ENCODE data around the gene TPSB2.
"Not testable (repeated sequence)": the region's sequence is repeated elsewhere in the genome, so short reads cannot be mapped to it uniquely, and the experiment has no call there.

The TPSB2 gene

GRCh38 chr16:1236659-1237058, 6.7 kb upstream of the TPSB2 start:
- H3K4me1 Mint-ChIP-seq (ENCODE audit: low read depth); H3K27ac Mint-ChIP-seq; H3K27me3 Mint-ChIP-seq; H3K36me3 Mint-ChIP-seq; H3K4me3 Mint-ChIP-seq; H3K9me3 Mint-ChIP-seq (ENCODE audit: low read depth): not testable (repeated sequence)

- H3K9me3 Mint-ChIP-seq (ENCODE audit: low read depth); H3K4me1 Mint-ChIP-seq (ENCODE audit: low read depth); H3K4me3 Mint-ChIP-seq; H3K36me3 Mint-ChIP-seq; H3K27ac Mint-ChIP-seq; H3K27me3 Mint-ChIP-seq: not testable (repeated sequence)
Observed at GRCh38 chr16:1232049-1232748, 2.2 kb upstream of the TPSB2 start.

DNA sequence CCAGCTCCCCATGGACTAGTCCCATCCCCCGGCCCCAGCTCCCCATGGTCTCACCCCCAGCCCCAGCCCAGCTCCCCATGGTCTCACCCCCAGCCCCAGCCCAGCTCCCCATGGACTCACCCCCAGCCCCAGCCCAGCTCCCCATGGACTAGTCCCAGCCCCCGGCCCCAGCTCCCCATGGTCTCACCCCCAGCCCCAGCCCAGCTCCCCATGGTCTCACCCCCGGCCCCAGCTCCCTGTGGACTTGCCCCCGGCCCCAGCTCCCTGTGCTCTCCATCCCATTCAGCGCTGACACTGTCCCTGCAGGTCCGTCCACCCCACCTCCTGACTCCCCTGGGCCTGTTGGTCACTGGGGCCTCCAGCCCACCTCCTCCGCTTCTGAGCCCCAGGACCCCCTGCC, 1.3 kb upstream of the TPSB2 start:
- H3K27me3 Mint-ChIP-seq; H3K4me3 Mint-ChIP-seq; H3K36me3 Mint-ChIP-seq; H3K4me1 Mint-ChIP-seq (ENCODE audit: low read depth); H3K9me3 Mint-ChIP-seq (ENCODE audit: low read depth); H3K27ac Mint-ChIP-seq: not testable (repeated sequence)

DNA sequence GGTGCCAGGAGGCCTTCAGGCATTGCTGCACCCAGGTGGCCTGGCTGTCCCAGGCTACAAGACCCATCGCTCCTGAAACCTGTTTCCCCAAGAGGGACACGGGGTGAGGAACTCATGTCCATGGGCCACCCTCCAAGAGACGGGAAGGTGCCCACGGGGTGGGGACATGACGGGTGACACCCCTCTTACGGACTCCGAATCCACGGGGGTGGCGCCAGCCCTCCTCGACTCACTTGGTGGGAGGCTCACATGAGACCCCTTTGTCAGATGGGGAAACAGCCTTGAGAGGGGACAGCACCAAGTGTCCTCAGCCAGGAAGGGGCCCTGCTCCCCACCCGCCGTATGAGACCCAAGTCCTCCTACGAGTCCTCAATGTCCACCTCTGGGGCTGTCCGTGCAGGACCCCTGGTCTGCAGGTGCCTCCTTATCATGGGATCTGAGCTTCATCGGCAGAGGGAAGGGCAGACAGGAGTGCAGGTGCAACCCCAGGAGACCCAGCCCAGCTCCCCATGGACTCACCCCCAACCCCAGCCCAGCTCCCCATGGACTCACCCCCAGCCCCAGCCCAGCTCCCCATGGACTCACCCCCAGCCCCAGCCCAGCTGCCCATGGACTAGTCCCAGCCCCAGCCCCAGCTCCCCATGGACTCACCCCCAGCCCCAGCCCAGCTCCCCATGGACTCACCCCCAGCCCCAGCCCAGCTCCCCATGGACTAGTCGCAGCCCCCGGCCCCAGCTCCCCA, 658 bp upstream of the TPSB2 start:
- H3K36me3 Mint-ChIP-seq = not testable (repeated sequence)

GRCh38 chr16:1229476-1229875, 508 bp downstream of the TPSB2 start:
- H3K4me1 Mint-ChIP-seq (ENCODE audit: low read depth); H3K9me3 Mint-ChIP-seq (ENCODE audit: low read depth); H3K27me3 Mint-ChIP-seq; H3K27ac Mint-ChIP-seq; H3K36me3 Mint-ChIP-seq; H3K4me3 Mint-ChIP-seq: not testable (repeated sequence)

More for the DNA sequence above, 658 bp upstream of the TPSB2 start:
- not testable (repeated sequence) for H3K4me3 Mint-ChIP-seq; H3K4me1 Mint-ChIP-seq (ENCODE audit: low read depth); H3K9me3 Mint-ChIP-seq (ENCODE audit: low read depth); H3K27me3 Mint-ChIP-seq; H3K27ac Mint-ChIP-seq

DNA sequence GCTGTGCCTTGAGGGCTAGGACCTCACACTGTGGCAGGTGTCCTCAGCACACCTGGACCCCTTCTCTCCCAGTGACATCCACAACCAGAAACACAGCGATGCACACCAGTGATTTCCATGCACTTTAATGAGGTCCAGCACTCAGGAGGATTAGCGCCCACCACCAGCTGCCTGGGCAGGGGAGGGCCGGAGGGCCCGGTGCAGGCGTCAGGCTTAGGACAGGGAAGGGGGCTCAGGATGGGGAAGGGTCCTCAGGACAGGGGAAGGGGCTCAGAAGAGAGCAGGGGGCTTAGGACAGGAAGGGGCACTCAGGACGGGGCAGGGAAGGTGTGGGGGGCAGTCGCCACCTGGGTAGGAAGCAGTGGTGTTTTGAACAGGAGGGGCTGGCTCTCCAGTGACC, 1.8 kb downstream of the TPSB2 start:
- H3K27me3 Mint-ChIP-seq; H3K9me3 Mint-ChIP-seq (ENCODE audit: low read depth); H3K4me1 Mint-ChIP-seq (ENCODE audit: low read depth); H3K4me3 Mint-ChIP-seq; H3K36me3 Mint-ChIP-seq; H3K27ac Mint-ChIP-seq: not testable (repeated sequence)

GRCh38 chr16:1226692-1227091, 3.3 kb downstream of the TPSB2 start:
- not testable (repeated sequence) for H3K36me3 Mint-ChIP-seq; H3K4me3 Mint-ChIP-seq; H3K9me3 Mint-ChIP-seq (ENCODE audit: low read depth); H3K27ac Mint-ChIP-seq; H3K27me3 Mint-ChIP-seq; H3K4me1 Mint-ChIP-seq (ENCODE audit: low read depth)

GRCh38 chr16:1225728-1226311, 4.2 kb downstream of the TPSB2 start:
- not testable (repeated sequence) for H3K27me3 Mint-ChIP-seq; H3K4me1 Mint-ChIP-seq (ENCODE audit: low read depth); H3K9me3 Mint-ChIP-seq (ENCODE audit: low read depth); H3K4me3 Mint-ChIP-seq; H3K36me3 Mint-ChIP-seq; H3K27ac Mint-ChIP-seq

DNA sequence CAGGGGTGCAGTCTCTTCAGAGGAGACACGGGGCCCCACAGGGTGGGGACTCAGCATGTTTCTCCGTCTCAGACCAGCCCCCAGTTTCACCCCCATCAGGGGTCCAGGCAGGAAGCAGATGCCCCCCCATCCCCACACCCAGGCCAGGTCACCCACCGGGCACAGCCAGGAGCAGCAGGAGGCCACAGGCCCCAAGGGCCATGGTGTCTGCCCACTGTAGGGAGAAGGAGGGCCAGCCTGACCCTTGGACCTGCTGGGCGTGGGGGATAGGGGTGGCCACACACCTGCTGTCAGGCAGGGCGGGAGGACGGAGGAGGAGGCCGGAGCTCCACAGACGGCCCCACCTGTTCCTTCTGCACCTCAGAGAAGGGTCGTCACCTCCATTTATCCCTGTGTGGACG, 4.9 kb downstream of the TPSB2 start, which contains the start of gene TPSG1:
TPSG1 (minus strand) TSS at position 218 of the 401 bp plus-strand sequence; CDS start at position 202, 16 bp downstream.
- H3K4me3 Mint-ChIP-seq = no peak within 1 kb of the TSS

GRCh38 chr16:1224558-1224957, 5.4 kb downstream of the TPSB2 start:
- Mint-ChIP-seq H3K27ac (no peak overlapping the region), H3K4me1 (ENCODE audit: low read depth) (no peaks in the 10 kb centered on the region), H3K9me3 (ENCODE audit: low read depth) (no peaks in the 10 kb centered on the region), H3K4me3 (no peak overlapping the region), H3K27me3 (no peaks in the 10 kb centered on the region), H3K36me3 (no peaks in the 10 kb centered on the region)

More for the DNA sequence above, 4.9 kb downstream of the TPSB2 start, which contains the start of gene TPSG1:
- Mint-ChIP-seq H3K36me3 (no peaks in the 10 kb centered on the region), H3K4me1 (ENCODE audit: low read depth) (no peaks in the 10 kb centered on the region), H3K27me3 (no peaks in the 10 kb centered on the region), H3K27ac (no peak within 1 kb of the TSS), H3K9me3 (ENCODE audit: low read depth) (no peaks in the 10 kb centered on the region)

- Mint-ChIP-seq H3K4me1 (ENCODE audit: low read depth) (no peaks in the 10 kb centered on the region), H3K36me3 (no peaks in the 10 kb centered on the region), H3K27me3 (no peaks in the 10 kb centered on the region), H3K9me3 (ENCODE audit: low read depth) (no peaks in the 10 kb centered on the region), H3K4me3 (no peak overlapping the region), H3K27ac (no peak overlapping the region)
Observed at GRCh38 chr16:1223355-1224214, 6.4 kb downstream of the TPSB2 start.

DNA sequence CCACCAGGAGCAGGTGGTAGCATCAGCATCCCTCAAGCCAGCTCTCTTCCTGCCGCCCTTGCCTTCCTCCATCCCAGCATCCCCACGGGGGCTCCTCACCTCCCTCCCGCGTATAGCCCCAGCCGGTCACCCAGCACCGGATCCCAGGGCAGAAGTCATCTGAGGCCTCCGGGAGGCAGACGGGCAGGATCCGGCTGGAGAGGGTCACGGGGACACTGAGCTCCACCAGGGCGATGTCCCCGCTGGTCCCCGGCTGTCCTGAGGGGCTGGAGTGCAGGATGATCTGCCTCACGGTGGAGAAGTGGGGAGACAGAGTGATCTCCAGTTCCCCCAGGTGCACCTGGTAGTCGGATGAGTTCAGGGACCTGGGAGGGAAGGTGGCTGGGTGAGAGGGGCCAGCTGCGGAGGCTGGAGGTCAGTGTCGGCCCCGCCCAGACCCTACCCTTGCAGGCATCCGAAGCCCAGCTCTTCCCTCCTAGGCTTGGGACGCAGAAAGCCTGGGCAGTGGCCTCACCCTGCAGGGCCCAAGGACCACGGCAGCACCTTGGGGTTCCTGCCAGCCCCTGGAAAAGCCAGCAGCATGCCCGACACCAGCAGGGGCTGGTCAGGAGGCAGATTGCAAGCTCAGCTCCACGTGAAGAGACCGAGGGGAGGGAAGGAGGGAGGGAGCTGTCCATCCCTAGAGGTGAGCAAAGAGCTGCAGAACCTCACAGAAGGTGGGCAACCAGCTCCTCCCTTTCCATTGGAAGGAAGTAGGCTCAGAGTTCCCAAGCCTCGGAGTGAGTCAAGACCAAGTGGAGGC, 7.2 kb downstream of the TPSB2 start:
- Mint-ChIP-seq H3K4me3 (no peak overlapping the region), H3K9me3 (ENCODE audit: low read depth) (no peaks in the 10 kb centered on the region), H3K4me1 (ENCODE audit: low read depth) (no peaks in the 10 kb centered on the region), H3K36me3 (no peaks in the 10 kb centered on the region), H3K27ac (no peak overlapping the region), H3K27me3 (no peaks in the 10 kb centered on the region)

DNA sequence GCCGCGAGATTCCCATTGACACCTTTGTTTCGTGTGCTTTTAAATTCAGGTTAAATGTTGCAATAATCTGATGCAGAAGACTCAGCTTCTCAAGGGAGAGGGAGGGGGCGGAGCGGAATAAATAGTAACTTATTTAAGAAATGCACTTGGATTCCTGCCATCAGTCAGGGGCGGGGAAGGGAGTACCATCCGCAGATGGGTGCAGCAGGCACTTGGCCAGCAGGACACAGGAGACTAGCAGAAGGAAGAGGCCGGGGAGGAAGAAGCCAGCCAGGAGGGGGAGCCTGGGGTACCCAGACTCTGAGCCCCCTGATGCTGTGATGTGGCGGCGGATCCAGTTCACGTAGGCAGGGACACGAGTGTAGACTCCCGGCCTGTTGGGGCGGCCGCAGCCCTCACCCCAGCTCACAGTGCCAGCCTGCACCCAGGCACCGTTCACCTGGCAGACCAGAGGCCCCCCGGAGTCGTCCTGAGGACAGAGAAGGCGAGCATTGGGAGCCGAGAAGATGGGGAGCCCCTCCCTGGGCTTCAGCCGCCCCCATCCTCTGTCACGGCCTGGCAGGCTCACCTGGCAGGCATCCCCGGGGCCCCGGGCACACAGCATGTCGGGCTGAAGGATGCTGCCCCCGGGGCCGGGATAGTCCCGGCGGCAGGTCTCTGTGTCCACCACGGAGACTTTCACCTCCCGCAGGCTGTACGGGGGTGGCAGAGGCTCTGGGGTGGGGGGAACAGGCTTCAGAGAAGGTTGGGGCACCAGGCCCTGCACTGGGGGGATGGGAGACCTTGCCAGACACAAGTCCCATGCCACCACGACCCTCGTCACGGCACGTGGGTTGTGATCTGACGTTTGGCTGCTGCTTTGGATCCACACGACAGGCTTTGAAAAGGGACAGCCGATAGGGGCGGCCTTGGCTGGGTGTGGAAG, 8.1 kb downstream of the TPSB2 start:
- no peaks in the 10 kb centered on the region for H3K9me3 Mint-ChIP-seq (ENCODE audit: low read depth)
- H3K4me3 Mint-ChIP-seq = no peak overlapping the region
- H3K27ac Mint-ChIP-seq = no peak overlapping the region
- no peaks in the 10 kb centered on the region for H3K4me1 Mint-ChIP-seq (ENCODE audit: low read depth)
- H3K36me3 Mint-ChIP-seq = no peaks in the 10 kb centered on the region
- no peaks in the 10 kb centered on the region for H3K27me3 Mint-ChIP-seq
